ENCODE results near the gene COPS7A. TPM values are rescaled to one million over a fixed set of nuclear protein-coding genes. Genes with fewer than 3 reads are reported as not detected.
"Not testable (repeated sequence)": the region's sequence is repeated elsewhere in the genome, so short reads cannot be mapped to it uniquely, and the experiment has no call there.

The COPS7A gene
- polyA plus RNA-seq, 1 donor from 2014 or later, result 36.8 TPM

- H3K27me3 Mint-ChIP-seq, result no peaks in the 10 kb centered on the region
- H3K9me3 Mint-ChIP-seq, result peaks cover 0 to 2% (median 0%) of the 10 kb centered on the region in 3 donors
- peaks cover 9% of the 10 kb centered on the region for H3K36me3 Mint-ChIP-seq
- H3K4me3 Mint-ChIP-seq, result peak overlapping the region in 2 of 4 donors; percentile 75 to 87
- peak overlapping the region in 1 of 3 donors; percentile 51 for H3K27ac Mint-ChIP-seq
- peaks cover 8 to 24% (median 18%) of the 10 kb centered on the region in 3 donors for H3K4me1 Mint-ChIP-seq
Observed at GRCh38 chr12:6725350-6725749, 1.5 kb downstream of the COPS7A start.

GRCh38 chr12:6729186-6729585 is 5.3 kb downstream of the COPS7A start:
- no peaks in the 10 kb centered on the region for H3K27me3 Mint-ChIP-seq
- peaks cover 0 to 14% (median 14%) of the 10 kb centered on the region in 3 donors for H3K4me1 Mint-ChIP-seq
- peaks cover 20% of the 10 kb centered on the region for H3K36me3 Mint-ChIP-seq

GRCh38 chr12:6730169-6730568 is 6.3 kb downstream of the COPS7A start:
- Mint-ChIP-seq H3K27me3 (no peaks in the 10 kb centered on the region), H3K4me3 (no peak overlapping the region), H3K9me3 (no peaks in the 10 kb centered on the region), H3K27ac (no peak overlapping the region), H3K4me1 (peaks cover 0 to 9% (median 9%) of the 10 kb centered on the region in 3 donors), H3K36me3 (peaks cover 23% of the 10 kb centered on the region)

More at GRCh38 chr12:6729186-6729585, 5.3 kb downstream of the COPS7A start:
- H3K27ac Mint-ChIP-seq, result no peak overlapping the region
- peak overlapping the region in 1 of 4 donors; percentile 20 for H3K4me3 Mint-ChIP-seq
- no peaks in the 10 kb centered on the region for H3K9me3 Mint-ChIP-seq

GRCh38 chr12:6734506-6735387 is 10.9 kb downstream of the COPS7A start:
- H3K4me1 Mint-ChIP-seq, result peaks cover 0 to 5% (median 2%) of the 10 kb centered on the region in 3 donors
- H3K4me3 Mint-ChIP-seq, result no peak overlapping the region
- no peaks in the 10 kb centered on the region for H3K27me3 Mint-ChIP-seq
- peaks cover 15% of the 10 kb centered on the region for H3K36me3 Mint-ChIP-seq
- H3K27ac Mint-ChIP-seq, result peak overlapping the region in 1 of 3 donors; percentile 83
- H3K9me3 Mint-ChIP-seq, result no peaks in the 10 kb centered on the region

- no peak overlapping the region for H3K4me3 Mint-ChIP-seq
- no peaks in the 10 kb centered on the region for H3K27me3 Mint-ChIP-seq
- H3K4me1 Mint-ChIP-seq, result peaks cover 0 to 4% (median 0%) of the 10 kb centered on the region in 3 donors
- no peaks in the 10 kb centered on the region for H3K9me3 Mint-ChIP-seq
- peaks cover 14% of the 10 kb centered on the region for H3K36me3 Mint-ChIP-seq
- H3K27ac Mint-ChIP-seq, result peak overlapping the region in 1 of 3 donors; percentile 7
Observed at GRCh38 chr12:6735448-6736191, 11.8 kb downstream of the COPS7A start.

GRCh38 chr12:6736754-6737153 is 12.9 kb downstream of the COPS7A start:
- Mint-ChIP-seq H3K27ac (no peak overlapping the region), H3K4me3 (no peak overlapping the region), H3K27me3 (no peaks in the 10 kb centered on the region), H3K36me3 (peaks cover 6% of the 10 kb centered on the region), H3K9me3 (no peaks in the 10 kb centered on the region), H3K4me1 (no peaks in the 10 kb centered on the region)

GRCh38 chr12:6742080-6742479 is 18.2 kb downstream of the COPS7A start:
- not testable (repeated sequence) for H3K27ac Mint-ChIP-seq, H3K36me3 Mint-ChIP-seq, H3K4me3 Mint-ChIP-seq, H3K27me3 Mint-ChIP-seq, H3K9me3 Mint-ChIP-seq
- peaks cover 9 to 14% (median 11%) of the 10 kb centered on the region in 3 donors for H3K4me1 Mint-ChIP-seq

- Mint-ChIP-seq H3K36me3 (no peaks in the 10 kb centered on the region), H3K27me3 (no peaks in the 10 kb centered on the region), H3K4me1 (peaks cover 9 to 16% (median 11%) of the 10 kb centered on the region in 3 donors), H3K27ac (no peak overlapping the region), H3K9me3 (peaks cover 0 to 5% (median 1%) of the 10 kb centered on the region in 3 donors), H3K4me3 (no peak overlapping the region)
Observed at GRCh38 chr12:6742834-6743233, 19.0 kb downstream of the COPS7A start.

- not testable (repeated sequence) for H3K9me3 Mint-ChIP-seq, H3K27me3 Mint-ChIP-seq, H3K27ac Mint-ChIP-seq, H3K4me3 Mint-ChIP-seq, H3K36me3 Mint-ChIP-seq
- H3K4me1 Mint-ChIP-seq, result peaks cover 9 to 16% (median 11%) of the 10 kb centered on the region in 3 donors
Observed at GRCh38 chr12:6743300-6743699, 19.5 kb downstream of the COPS7A start.

- H3K27me3 Mint-ChIP-seq, result no peaks in the 10 kb centered on the region
Observed at GRCh38 chr12:6745741-6746525, 22.1 kb downstream of the COPS7A start.

GRCh38 chr12:6747216-6747615 is 23.4 kb downstream of the COPS7A start:
- peaks cover 2% of the 10 kb centered on the region for H3K36me3 Mint-ChIP-seq
- H3K27me3 Mint-ChIP-seq, result no peaks in the 10 kb centered on the region
- peaks cover 0 to 5% (median 1%) of the 10 kb centered on the region in 3 donors for H3K9me3 Mint-ChIP-seq
- H3K27ac Mint-ChIP-seq, result peak overlapping the region; percentile 59 to 64 (median 64)
- H3K4me3 Mint-ChIP-seq, result peak overlapping the region in 1 of 4 donors; percentile 12
- H3K4me1 Mint-ChIP-seq, result peaks cover 15 to 18% (median 16%) of the 10 kb centered on the region in 3 donors

More at GRCh38 chr12:6745741-6746525, 22.1 kb downstream of the COPS7A start:
- H3K4me1 Mint-ChIP-seq, result peaks cover 10 to 16% (median 13%) of the 10 kb centered on the region in 3 donors
- H3K36me3 Mint-ChIP-seq, result peaks cover 2% of the 10 kb centered on the region
- peaks cover 0 to 5% (median 1%) of the 10 kb centered on the region in 3 donors for H3K9me3 Mint-ChIP-seq
- H3K27ac Mint-ChIP-seq, result peak overlapping the region; percentile 4 to 96 (median 93)
- peak overlapping the region in 3 of 4 donors; percentile 49 to 79 (median 52) for H3K4me3 Mint-ChIP-seq

- Mint-ChIP-seq H3K4me3 (peak overlapping the region in 1 of 4 donors; percentile 45), H3K27me3 (no peaks in the 10 kb centered on the region), H3K27ac (no peak overlapping the region), H3K4me1 (peaks cover 19 to 23% (median 20%) of the 10 kb centered on the region in 3 donors), H3K9me3 (no peaks in the 10 kb centered on the region), H3K36me3 (peaks cover 2% of the 10 kb centered on the region)
Observed at GRCh38 chr12:6748761-6749160, 24.9 kb downstream of the COPS7A start.

- Mint-ChIP-seq H3K4me1 (peaks cover 15 to 17% (median 17%) of the 10 kb centered on the region in 3 donors), H3K4me3 (peak overlapping the region in 1 of 4 donors; percentile 98), H3K27ac (peak overlapping the region in 2 of 3 donors; percentile 16 to 99), H3K9me3 (no peaks in the 10 kb centered on the region), H3K27me3 (no peaks in the 10 kb centered on the region), H3K36me3 (peaks cover 2% of the 10 kb centered on the region)
Observed at GRCh38 chr12:6750506-6750905, 26.7 kb downstream of the COPS7A start.

GRCh38 chr12:6751767-6752166 is 27.9 kb downstream of the COPS7A start:
- Mint-ChIP-seq H3K27me3 (no peaks in the 10 kb centered on the region), H3K36me3 (peaks cover 2% of the 10 kb centered on the region), H3K4me3 (peak overlapping the region; percentile 80 to 99 (median 96))

More at GRCh38 chr12:6751767-6752166, 27.9 kb downstream of the COPS7A start:
- Mint-ChIP-seq H3K9me3 (no peaks in the 10 kb centered on the region), H3K27ac (peak overlapping the region; percentile 67 to 99 (median 99)), H3K4me1 (peaks cover 10 to 13% (median 12%) of the 10 kb centered on the region in 3 donors)

Data from IgD-negative memory B cell (primary cell).